ENCODE results near the gene CAB39L. TPM values are rescaled to one million over a fixed set of nuclear protein-coding genes. Genes with fewer than 3 reads are reported as not detected.

Gene CAB39L
- total and polyA plus RNA-seq, 2 of the 4 experiments (the other 2 are of a cell fraction): 8.5 to 16.7 TPM

- peak; percentile 52 for DNase-seq
- peak; percentile 72 for ATAC-seq (ENCODE audit: low read depth)
- Histone ChIP-seq H3K4me3 (ENCODE audit: insufficient read depth, low read depth, low read length) (no peak overlapping the region), H3K36me3 (ENCODE audit: control insufficient read depth, insufficient read depth, low read length) (no peaks in the 10 kb centered on the region), H3K56ac (ENCODE audit: extremely low read depth, insufficient read depth, low read length) (no peak overlapping the region), H3K9ac (ENCODE audit: low read depth, low read length) (no peak overlapping the region), H2BK5ac (ENCODE audit: low read depth, low read length, poor library complexity, severe bottlenecking) (no peak overlapping the region), H2BK120ac (ENCODE audit: low read depth, low read length) (no peak overlapping the region), H3K14ac (replicated peaks; ENCODE audit: low read depth, low read length) (no peak overlapping the region), H3K4me1 (ENCODE audit: control insufficient read depth, insufficient read depth, low read length) (no peaks in the 10 kb centered on the region), H3K9me1 (ENCODE audit: insufficient read depth, low read length) (0 out of 2 replicates have a peak, but pooled peaks cover 4% of the 10 kb centered on the region), H3K23ac (ENCODE audit: low read depth, low read length) (no peak overlapping the region), H2AK5ac (ENCODE audit: low read depth, low read length) (no peak overlapping the region), H4K20me1 (ENCODE audit: insufficient read depth, low read length) (no peaks in the 10 kb centered on the region), H3K79me1 (ENCODE audit: low read depth in 1 of 2, low read length in 2 of 2) (no peaks in the 10 kb centered on the region), H3K9me3 (ENCODE audit: control insufficient read depth, insufficient read depth, low read length) (no peaks in the 10 kb centered on the region), H3K27ac (ENCODE audit: insufficient read depth, low read length) (no peak overlapping the region), H4K8ac (ENCODE audit: low read depth in 2 of 2, low read length in 2 of 2) (no peak overlapping the region), H2BK15ac (ENCODE audit: low read depth, low read length) (no peak overlapping the region), H3K18ac (ENCODE audit: low read depth, low read length) (no peak overlapping the region), H2AK9ac (replicated peaks; ENCODE audit: low read depth, low read length, poor library complexity) (no peak overlapping the region), H4K5ac (ENCODE audit: low read depth, low read length) (no peak overlapping the region), H2BK20ac (ENCODE audit: low read depth, low read length) (no peak overlapping the region), H3K4ac (ENCODE audit: low read depth, low read length) (no peak overlapping the region), H3K4me2 (ENCODE audit: low read depth, low read length) (no peak overlapping the region), H2AFZ (replicated peaks; ENCODE audit: low read length, poor library complexity) (no peak overlapping the region), H3K27me3 (ENCODE audit: control insufficient read depth, insufficient read depth, low read length) (no peaks in the 10 kb centered on the region), H4K91ac (ENCODE audit: insufficient read depth, low read depth, low read length) (no peak overlapping the region)
- in situ Hi-C loops (cut with MboI; ENCODE audit: low sequenced_read_pairs): no loop called here
- CTCF ChIA-PET: interaction anchor here (1.1 kb wide), 1 partner anchor 15 kb away, joined by 3 read pairs; no protein-coding TSS in a partner anchor
- POLR2A ChIA-PET (ENCODE audit: unreplicated experiment): interaction anchor here (0.6 kb wide), 1 partner anchor 125 kb away, joined by 5 read pairs; no protein-coding TSS in a partner anchor
- no TSS peak for BruUV-seq (replicated peaks)
- intact Hi-C loops (cut with micrococcal nuclease): no loop called here
- no CpG with 5 or more reads among the region's 3 CpGs for WGBS, 2 experiments (ENCODE audit: extremely low coverage in 2 of 2, insufficient read length in 1 of 2)
- no peak for TF ChIP-seq CHD1 (IDR thresholded peaks at IDR 0.05; ENCODE audit: low read depth, low read length)
- no peak for TF ChIP-seq MAFK (IDR thresholded peaks at IDR 0.05; ENCODE audit: low read depth, low read length)
- dilution Hi-C loops (cut with HindIII; ENCODE audit: low sequenced_read_pairs, unreplicated experiment): no loop called here
These were observed 24.6 kb downstream of the CAB39L start for GRCh38 chr13:49419276-49419675.
